Measurements from ENCODE around the gene ATP6V1C2.
"Not testable (repeated sequence)": the region's sequence is repeated elsewhere in the genome, so short reads cannot be mapped to it uniquely, and the experiment has no call there.

The ATP6V1C2 gene

GRCh38 chr2:10813163-10814138 is 92.0 kb downstream of the ATP6V1C2 start:
- not testable (repeated sequence) for DNase-seq (ENCODE audit: low read depth)

- DNase-seq (ENCODE audit: low read depth): no peak
These were observed 92.7 kb downstream of the ATP6V1C2 start for GRCh38 chr2:10814142-10814541.

GRCh38 chr2:10814571-10815331 is 93.3 kb downstream of the ATP6V1C2 start:
- no peak for DNase-seq (ENCODE audit: low read depth)

- no peak for DNase-seq (ENCODE audit: low read depth)
These were observed 96.0 kb downstream of the ATP6V1C2 start for GRCh38 chr2:10817413-10817812.

- not testable (repeated sequence) for DNase-seq (ENCODE audit: low read depth)
These were observed 96.9 kb downstream of the ATP6V1C2 start for GRCh38 chr2:10818305-10818704.

GRCh38 chr2:10818984-10819383 is 97.6 kb downstream of the ATP6V1C2 start:
- no peak for DNase-seq (ENCODE audit: low read depth)

GRCh38 chr2:10819714-10820314 is 98.4 kb downstream of the ATP6V1C2 start:
- DNase-seq (ENCODE audit: low read depth): no peak

- no peak for DNase-seq (ENCODE audit: low read depth)
These were observed 99.1 kb downstream of the ATP6V1C2 start for GRCh38 chr2:10820562-10820961.

GRCh38 chr2:10820978-10821695 is 99.7 kb downstream of the ATP6V1C2 start:
- no peak for DNase-seq (ENCODE audit: low read depth)

GRCh38 chr2:10824191-10824590 is 102.8 kb downstream of the ATP6V1C2 start:
- no peak for DNase-seq (ENCODE audit: low read depth)

- no peak for DNase-seq (ENCODE audit: low read depth)
These were observed 104.6 kb downstream of the ATP6V1C2 start for GRCh38 chr2:10826026-10826425.

- DNase-seq (ENCODE audit: low read depth): no peak
These were observed 105.2 kb downstream of the ATP6V1C2 start for GRCh38 chr2:10826625-10827024.

GRCh38 chr2:10828346-10828745 is 106.9 kb downstream of the ATP6V1C2 start:
- no peak for DNase-seq (ENCODE audit: low read depth)

- DNase-seq (ENCODE audit: low read depth): no peak
These were observed 107.9 kb downstream of the ATP6V1C2 start for GRCh38 chr2:10829299-10829698.

- no peak for DNase-seq (ENCODE audit: low read depth)
These were observed 108.8 kb downstream of the ATP6V1C2 start for GRCh38 chr2:10830203-10830602.

- no peak for DNase-seq (ENCODE audit: low read depth)
These were observed 109.4 kb downstream of the ATP6V1C2 start for GRCh38 chr2:10830641-10831399.

- DNase-seq (ENCODE audit: low read depth): no peak
These were observed 110.1 kb downstream of the ATP6V1C2 start for GRCh38 chr2:10831400-10831985.

- DNase-seq (ENCODE audit: low read depth): peak; percentile 36
These were observed 110.9 kb downstream of the ATP6V1C2 start for GRCh38 chr2:10832203-10832936.

GRCh38 chr2:10833021-10833420 is 111.6 kb downstream of the ATP6V1C2 start:
- no peak for DNase-seq (ENCODE audit: low read depth)

GRCh38 chr2:10834068-10834655 is 112.7 kb downstream of the ATP6V1C2 start:
- no peak for DNase-seq (ENCODE audit: low read depth)

Measured in non-pigmented ciliary epithelial cell (primary cell).